HG02970 (cell line): Measurements from ENCODE around the gene FBXL17.
"Not testable (repeated sequence)": the region's sequence is repeated elsewhere in the genome, so short reads cannot be mapped to it uniquely, and the experiment has no call there.

Experiments used
- ATAC-seq: cut with Tn5 transposase; IDR thresholded peaks from one replicate; pipeline ENCODE4 v1.9.1; 2021; ENCODE audit warnings: mild to moderate bottlenecking, moderate library complexity, moderate number of reproducible peaks; ENCODE audit not compliant: unreplicated experiment, low FRiP score

FBXL17 gene

GRCh38 chr5:108381954-108382783, at the start of gene FBXL17:
FBXL17 (minus strand) TSS chr5:108382098.
- peak; percentile 81 for ATAC-seq

- ATAC-seq, result no peak
Observed at GRCh38 chr5:108430931-108431608, 49.2 kb upstream of the FBXL17 start.

- ATAC-seq, result no peak
Observed at GRCh38 chr5:108421713-108422112, 39.8 kb upstream of the FBXL17 start.

GRCh38 chr5:108420755-108421154, 38.9 kb upstream of the FBXL17 start:
- ATAC-seq, result no peak

- no peak for ATAC-seq
Observed at GRCh38 chr5:108420158-108420557, 38.3 kb upstream of the FBXL17 start.

- no peak for ATAC-seq
Observed at GRCh38 chr5:108418197-108418596, 36.3 kb upstream of the FBXL17 start.

- no peak for ATAC-seq
Observed at GRCh38 chr5:108417166-108417670, 35.3 kb upstream of the FBXL17 start.

- no peak for ATAC-seq
Observed at GRCh38 chr5:108415726-108416125, 33.8 kb upstream of the FBXL17 start.

- ATAC-seq, result no peak
Observed at GRCh38 chr5:108409786-108410185, 27.9 kb upstream of the FBXL17 start.

- ATAC-seq, result not testable (repeated sequence)
Observed at GRCh38 chr5:108405201-108405600, 23.3 kb upstream of the FBXL17 start.

- no peak for ATAC-seq
Observed at GRCh38 chr5:108398964-108399363, 17.1 kb upstream of the FBXL17 start.

GRCh38 chr5:108396837-108397236, 14.9 kb upstream of the FBXL17 start:
- not testable (repeated sequence) for ATAC-seq

GRCh38 chr5:108387758-108388157, 5.9 kb upstream of the FBXL17 start:
- no peak for ATAC-seq

GRCh38 chr5:108386345-108387061, 4.6 kb upstream of the FBXL17 start:
- no peak for ATAC-seq

- ATAC-seq, result no peak
Observed at GRCh38 chr5:108384741-108385140, 2.8 kb upstream of the FBXL17 start.

- ATAC-seq, result no peak
Observed at GRCh38 chr5:108382784-108383330, 959 bp upstream of the FBXL17 start.

GRCh38 chr5:108381350-108381953, 446 bp downstream of the FBXL17 start:
- peak; percentile 48 for ATAC-seq

- ATAC-seq, result peak; percentile 25
Observed at GRCh38 chr5:108380531-108381349, 1.2 kb downstream of the FBXL17 start.

GRCh38 chr5:108379722-108380530, 2.0 kb downstream of the FBXL17 start:
- no peak for ATAC-seq
